VCaP (cell line): ENCODE results near the gene OBSL1.
A peak's percentile ranks its signal among the peaks of the same experiment; 100 is the strongest.

Experiments used
- H3K27ac ChIP-seq: fragments of 450-650 bp; 2 replicates; pipeline ENCODE4 v1.5.1; 2017
- TF ChIP-seq, protein P1 (sequence below): fragments of 450-650 bp; conservative IDR thresholded peaks from 2 replicates; pipeline ENCODE4 v1.5.1; 2017; ENCODE audit warnings: mild to moderate bottlenecking, moderate library complexity

Gene OBSL1

DNA sequence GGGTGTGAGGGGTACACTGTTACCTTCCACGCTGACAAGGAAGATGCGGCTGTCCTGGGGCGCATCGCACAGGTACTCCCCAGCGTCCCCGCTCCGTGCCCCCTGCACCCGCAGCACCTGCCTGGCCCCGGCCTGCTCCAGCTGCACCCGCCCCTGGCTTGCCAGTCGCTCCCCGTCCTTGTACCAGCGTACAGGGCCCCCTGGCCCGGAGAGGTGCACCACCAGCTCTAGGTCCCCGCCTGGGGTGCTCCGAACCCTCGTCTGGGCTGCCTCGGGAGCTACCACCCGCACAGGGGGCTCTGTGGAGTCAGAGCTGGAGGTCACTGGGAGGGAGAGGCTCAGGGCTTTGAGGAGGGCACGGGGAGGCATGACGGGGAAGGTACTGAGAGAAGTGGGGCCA, 14.0 kb downstream of the OBSL1 start:
- TF ChIP-seq, protein P1, sequence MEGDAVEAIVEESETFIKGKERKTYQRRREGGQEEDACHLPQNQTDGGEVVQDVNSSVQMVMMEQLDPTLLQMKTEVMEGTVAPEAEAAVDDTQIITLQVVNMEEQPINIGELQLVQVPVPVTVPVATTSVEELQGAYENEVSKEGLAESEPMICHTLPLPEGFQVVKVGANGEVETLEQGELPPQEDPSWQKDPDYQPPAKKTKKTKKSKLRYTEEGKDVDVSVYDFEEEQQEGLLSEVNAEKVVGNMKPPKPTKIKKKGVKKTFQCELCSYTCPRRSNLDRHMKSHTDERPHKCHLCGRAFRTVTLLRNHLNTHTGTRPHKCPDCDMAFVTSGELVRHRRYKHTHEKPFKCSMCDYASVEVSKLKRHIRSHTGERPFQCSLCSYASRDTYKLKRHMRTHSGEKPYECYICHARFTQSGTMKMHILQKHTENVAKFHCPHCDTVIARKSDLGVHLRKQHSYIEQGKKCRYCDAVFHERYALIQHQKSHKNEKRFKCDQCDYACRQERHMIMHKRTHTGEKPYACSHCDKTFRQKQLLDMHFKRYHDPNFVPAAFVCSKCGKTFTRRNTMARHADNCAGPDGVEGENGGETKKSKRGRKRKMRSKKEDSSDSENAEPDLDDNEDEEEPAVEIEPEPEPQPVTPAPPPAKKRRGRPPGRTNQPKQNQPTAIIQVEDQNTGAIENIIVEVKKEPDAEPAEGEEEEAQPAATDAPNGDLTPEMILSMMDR = no peak

DNA sequence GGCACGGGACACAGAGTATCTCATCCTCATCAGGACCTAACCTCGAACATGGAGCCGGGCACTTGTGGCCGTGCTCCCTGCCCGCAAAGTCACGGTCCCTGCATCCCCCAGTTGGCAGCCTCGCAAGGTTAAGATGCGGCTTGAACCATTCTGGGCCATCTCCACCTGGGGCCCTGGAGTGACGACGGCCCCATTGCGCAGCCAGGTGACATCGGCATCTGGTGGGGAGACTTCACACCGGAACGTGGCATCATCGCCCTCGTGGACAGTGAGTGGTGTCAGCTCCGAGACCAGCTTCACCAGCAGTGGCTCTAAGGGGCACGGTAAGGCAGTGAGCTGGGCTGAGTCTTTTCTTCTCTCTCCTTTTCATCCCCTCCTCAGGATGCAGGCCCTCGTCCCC, 14.9 kb downstream of the OBSL1 start:
- TF ChIP-seq, protein P1 = no peak
- no peak overlapping the region for H3K27ac ChIP-seq

More for the DNA sequence above, 14.0 kb downstream of the OBSL1 start:
- no peak overlapping the region for H3K27ac ChIP-seq

DNA sequence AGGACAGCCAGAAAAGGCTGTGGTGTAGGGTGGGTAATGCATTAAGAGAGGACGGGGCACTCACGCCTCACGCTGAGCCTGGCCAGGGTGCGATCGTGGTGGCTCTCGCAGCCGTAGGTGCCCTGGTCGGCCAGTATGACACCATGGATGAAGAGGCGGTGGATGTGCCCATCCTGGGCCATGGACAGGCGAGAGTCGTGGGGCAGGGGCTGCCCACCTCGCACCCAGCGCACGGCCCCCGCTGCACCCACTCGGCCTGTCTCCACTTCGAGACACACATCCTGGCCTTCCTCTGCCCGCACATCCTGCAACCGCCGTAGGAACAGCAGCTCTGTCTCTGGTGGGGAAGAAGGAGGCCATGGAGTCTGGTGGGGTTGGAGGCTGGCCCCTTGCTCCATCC, 15.4 kb downstream of the OBSL1 start:
- no peak overlapping the region for H3K27ac ChIP-seq
- TF ChIP-seq, protein P1 = no peak

DNA sequence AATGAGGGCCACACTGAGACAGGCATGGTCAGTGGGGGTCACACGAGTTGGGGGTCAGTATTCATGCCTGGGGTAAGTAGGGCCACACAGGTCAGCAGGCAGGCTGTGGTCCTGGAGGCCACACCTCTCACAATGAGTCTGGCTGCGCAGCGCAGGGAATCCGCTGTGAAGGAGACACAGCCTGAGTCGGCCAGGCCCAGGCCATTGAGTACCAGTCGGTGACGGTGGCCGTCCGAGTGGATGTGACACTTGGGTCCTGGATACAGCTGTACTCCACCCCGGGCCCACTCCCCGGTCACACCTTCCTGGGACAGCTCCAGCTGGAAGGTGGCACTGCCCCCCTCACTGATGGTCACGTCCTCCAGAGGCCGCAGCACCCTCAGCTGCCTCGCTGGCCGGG, 17.0 kb downstream of the OBSL1 start:
- TF ChIP-seq, protein P1 = no peak
- H3K27ac ChIP-seq = no peak overlapping the region

DNA sequence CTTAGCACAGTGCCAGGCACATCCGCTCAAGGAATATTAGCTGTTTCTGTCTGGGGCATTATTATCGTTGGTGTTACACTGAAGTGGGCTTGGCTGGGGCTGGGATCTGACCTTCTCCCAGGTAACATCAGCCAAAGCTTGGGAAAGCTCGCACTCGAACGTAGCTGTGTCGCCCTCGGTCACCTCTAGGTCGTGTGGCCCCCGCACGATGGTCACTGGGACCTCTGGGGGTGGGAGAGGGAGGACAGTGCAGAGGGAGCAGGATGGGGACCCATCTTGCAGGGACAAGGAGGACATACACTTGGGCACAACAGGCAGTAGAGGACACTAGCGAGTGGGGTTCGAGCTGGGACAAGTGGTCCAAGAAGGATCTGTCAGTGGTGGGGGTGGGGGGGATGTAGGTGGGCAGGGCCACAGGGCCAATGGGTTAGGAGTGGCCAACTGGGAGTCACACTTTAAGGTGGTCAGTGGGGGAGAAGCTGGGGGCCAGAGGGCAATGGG, 17.8 kb downstream of the OBSL1 start:
- no peak overlapping the region for H3K27ac ChIP-seq
- TF ChIP-seq, protein P1 = no peak

DNA sequence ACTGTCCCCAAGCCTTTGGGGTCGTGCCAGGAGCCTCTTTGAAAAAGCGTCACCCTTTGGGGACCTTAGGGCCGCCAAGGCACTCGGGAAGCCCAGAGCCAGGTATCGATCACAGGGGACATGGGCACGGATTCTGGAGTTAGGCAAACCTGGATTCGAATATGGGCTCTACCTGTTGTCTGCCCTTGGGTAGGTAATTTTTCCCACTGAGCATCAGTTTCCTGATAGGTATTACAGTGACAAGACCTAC, 18.2 kb downstream of the OBSL1 start:
- TF ChIP-seq, protein P1 = no peak
- peak overlapping the region; percentile 68; the same call in 1 of the 2 replicates for H3K27ac ChIP-seq

DNA sequence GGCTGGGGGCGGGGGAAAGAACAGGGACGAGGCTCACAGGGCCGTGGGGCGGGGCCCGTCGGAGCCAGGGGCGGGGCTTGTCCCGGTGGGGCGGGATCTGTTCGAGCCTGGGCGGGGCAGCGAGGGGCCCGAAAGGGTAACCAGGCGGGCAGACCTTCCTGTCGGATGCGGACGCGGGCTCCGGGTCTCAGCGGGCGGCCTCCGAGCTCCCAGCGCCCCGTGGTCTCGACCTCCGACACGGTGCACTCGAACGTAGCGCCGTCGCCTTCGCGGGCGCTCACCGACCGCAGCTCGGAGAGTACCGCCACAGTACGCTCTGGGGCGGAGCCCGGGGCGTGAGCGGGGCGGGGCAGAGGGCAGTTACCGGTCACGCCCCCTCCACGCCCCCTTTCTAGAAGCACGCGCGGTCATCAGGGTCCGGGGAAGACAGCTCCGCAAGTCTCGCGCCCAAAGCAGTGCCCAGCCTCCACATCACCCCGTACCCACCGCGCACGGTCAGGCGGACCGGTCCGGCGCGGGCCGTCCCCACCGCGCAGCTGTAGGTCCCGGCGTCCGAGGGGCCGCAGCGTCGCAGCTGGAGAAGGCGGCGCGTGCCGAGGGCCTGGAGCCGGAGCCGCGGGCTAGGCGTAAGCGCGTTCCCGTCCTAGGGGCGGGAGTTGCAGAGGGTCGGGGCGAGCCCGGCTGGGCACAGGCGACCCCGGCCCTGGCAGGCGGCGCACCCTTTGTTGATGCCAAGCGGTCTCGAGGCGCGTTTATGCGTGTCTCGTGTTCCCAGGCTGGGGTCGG, 18.8 kb downstream of the OBSL1 start:
- TF ChIP-seq, protein P1 = no peak
- peak overlapping the region; percentile 68 for H3K27ac ChIP-seq
